Right ventricle myocardium inferior (tissue), 1 donor: Measurements from ENCODE around the gene DPP10. TPM values are rescaled to one million over a fixed set of nuclear protein-coding genes. Genes with fewer than 3 reads are reported as not detected.

Source experiments
- ATAC-seq: fragments of 200-7000 bp; cut with Tn5 transposase; one replicate; pipeline ENCODE4 v1.9.1; 2020; ENCODE audit warnings: mild to moderate bottlenecking, moderate library complexity
- DNase-seq: peaks from one replicate; pipeline ENCODE4 v3.0.0; 2021; ENCODE audit errors: missing footprints
- intact Hi-C: fragments of 100-400 bp; cut with DNase I; formaldehyde crosslinking; loops from one replicate; pipeline ENCODE4 v1.11.0; 2022
- total RNA-seq: library from RNA; stranded (reverse); fragmentation: NEBNext Ultra II Directional; extraction: Animal tissue kit (Norgen Biotek cat#: 25700); gene quantifications from one replicate; pipeline ENCODE4 v1.2.1, GENCODE V29; 2021
- donor health status: DM: no; HTN: yes; CAD: no; lungs with severe emphysema.

DPP10 gene
- total RNA-seq, 1 donor from 2014 or later = 0.05 TPM

DNA sequence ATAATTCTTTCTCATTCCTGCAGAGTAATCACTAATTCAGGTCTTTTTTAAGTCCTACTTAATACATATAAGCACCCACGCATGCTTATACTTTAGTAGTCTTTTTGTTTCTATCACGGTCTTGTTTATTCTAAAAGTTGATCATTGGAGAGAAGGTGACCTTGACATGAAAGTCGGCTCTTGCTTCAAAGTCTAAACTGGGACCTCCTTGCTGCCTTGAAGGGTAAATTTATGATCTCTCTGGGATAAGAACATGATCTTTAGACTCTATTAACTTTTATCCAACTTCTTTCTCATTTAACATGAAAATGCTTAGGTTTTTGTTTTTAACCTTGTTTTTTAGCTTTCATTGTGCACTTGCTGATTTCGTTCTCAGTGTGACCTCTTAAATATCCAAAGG is 792.3 kb downstream of the DPP10 start:
- no peak for ATAC-seq
- intact Hi-C loops = no loop called here
- DNase-seq = no peak

DNA sequence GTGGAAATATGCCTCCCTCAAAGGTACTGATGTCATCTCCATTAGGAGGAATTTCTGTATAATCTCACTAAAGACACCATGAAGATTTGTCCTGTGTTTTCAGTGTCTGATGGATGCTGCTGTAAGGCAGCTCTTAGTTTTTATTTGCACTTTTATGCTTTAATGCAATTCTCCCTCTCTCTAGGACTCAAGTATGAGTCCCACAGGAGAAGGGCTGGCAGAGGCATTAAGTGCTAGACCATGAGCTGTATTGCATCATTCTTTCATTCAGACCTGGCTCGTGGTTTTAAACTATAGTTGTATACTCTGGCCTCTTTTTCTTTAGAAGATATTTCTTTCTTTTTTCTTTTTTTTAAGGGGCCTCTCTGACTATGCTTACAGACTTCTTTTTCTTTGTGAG is 805.6 kb downstream of the DPP10 start:
- ATAC-seq (peak; percentile 48), DNase-seq (no peak)
- intact Hi-C loops = no loop called here

DNA sequence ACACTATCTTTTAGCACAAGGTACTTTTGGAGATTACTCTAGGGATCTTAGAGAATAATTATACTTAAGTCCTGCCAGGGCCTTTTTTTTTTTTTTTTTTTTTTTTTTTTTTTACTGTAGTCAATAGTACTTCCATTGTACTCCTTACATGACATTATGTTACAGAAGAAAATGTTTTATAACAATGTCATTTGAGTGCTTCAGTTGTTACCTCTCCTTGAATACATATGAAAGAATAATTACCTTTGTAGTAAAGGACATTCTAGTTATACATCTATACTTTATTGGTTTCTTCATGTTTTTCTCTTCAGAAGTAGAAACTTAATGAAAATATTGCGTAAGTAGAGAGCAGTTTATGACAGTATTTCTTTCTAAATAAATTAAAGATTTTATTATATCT is 834.9 kb downstream of the DPP10 start:
- ATAC-seq = no peak
- no peak for DNase-seq
- intact Hi-C loops = no loop called here

DNA sequence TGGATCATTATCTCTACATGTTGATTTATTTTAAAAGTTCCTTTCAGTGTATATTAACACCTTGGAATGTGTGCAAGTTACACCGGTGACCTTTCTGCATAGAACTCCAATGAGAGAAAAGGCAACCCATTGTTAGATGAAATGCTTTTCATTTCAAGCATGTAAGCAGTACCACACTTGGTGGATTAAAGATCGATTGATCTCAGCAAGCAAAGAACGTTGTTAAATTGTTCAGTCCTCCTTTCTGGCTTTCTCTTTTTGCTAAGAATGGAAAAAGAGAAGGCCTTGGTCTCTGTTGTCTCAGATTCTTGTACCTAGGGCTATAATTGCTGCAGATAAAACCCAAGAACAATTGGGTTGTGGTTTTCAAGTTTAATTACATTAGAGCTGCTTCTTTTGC is 843.0 kb downstream of the DPP10 start:
- DNase-seq (no peak), ATAC-seq (no peak)

DNA sequence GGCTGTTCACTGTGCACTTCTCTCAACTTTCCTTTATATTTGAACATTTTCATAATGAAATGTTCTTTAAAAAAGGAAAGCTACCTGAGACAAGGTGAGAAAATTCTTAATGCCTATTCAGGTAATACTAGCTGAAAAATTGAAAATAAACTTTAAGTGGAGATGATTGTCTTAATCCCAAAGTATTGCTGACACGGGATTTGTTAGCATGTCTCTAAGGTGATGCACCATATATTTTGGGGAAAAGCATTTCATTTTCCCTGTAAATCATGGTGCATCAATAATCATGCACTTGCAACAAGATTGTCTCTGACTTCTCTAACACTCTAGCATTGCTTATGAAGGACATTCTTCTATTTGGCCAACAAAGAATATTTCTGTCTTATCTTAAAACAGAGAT is 848.0 kb downstream of the DPP10 start:
- ATAC-seq (no peak), DNase-seq (no peak)
- intact Hi-C loops = no loop called here

More for the DNA sequence above, 843.0 kb downstream of the DPP10 start:
- intact Hi-C loops = no loop called here

DNA sequence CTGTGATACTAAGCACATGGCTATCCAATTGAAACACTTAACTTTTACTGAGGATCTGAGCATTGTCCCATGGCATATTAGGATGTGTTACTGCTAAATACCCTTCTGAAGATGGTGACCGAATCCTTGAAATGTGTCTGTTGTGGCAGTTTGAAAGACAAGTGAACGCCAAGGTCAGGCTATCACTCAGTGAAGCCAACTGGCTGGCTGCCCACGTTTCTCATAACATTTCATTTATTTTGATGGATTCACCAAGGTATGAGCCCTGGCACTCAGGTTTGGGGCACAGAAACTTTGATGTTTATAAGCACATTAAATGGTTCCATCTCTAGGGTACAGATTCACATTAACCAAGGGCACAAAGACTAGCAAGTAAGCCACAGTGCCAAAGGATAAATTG is 850.3 kb downstream of the DPP10 start:
- DNase-seq = no peak
- ATAC-seq = no peak
- intact Hi-C loops = no loop called here

DNA sequence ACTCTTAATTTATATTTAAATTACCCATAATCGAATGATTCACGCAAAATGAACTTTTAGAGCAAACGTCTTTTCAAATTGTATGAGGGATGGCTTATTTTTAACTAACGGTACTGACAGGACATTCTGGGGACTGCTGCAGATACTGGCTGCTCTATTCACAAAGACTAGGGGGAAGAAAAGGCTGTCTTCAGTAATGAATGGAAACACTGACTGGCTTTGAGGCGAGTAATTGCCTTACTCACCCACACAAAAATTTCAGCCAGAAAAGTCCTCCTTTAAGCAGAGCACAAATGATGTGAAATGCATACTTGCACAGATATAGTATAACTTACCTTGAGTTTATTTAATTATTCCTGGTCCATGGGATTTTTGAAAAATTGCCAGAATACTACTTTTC is 852.6 kb downstream of the DPP10 start:
- intact Hi-C loops = no loop called here
- DNase-seq (no peak), ATAC-seq (no peak)

DNA sequence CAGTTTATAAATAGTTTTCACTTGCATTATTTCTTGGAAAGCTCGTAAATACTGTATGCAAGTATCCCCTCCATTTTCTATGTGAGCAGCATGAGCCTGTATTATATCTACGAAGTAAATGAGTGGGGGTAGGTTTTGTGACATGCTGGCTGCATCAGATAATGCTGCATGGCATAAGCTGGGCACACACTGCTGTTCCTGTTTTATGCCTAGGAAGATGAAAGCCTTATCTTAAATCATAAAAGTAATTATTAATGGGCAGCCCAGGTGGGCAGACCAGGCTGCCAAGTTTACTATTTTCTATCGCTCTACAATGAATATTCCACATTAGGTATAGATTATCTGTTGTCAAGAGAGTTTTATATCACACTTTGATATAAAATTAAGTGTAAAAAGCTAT is 854.6 kb downstream of the DPP10 start:
- no peak for DNase-seq
- intact Hi-C loops = no loop called here
- ATAC-seq = no peak

DNA sequence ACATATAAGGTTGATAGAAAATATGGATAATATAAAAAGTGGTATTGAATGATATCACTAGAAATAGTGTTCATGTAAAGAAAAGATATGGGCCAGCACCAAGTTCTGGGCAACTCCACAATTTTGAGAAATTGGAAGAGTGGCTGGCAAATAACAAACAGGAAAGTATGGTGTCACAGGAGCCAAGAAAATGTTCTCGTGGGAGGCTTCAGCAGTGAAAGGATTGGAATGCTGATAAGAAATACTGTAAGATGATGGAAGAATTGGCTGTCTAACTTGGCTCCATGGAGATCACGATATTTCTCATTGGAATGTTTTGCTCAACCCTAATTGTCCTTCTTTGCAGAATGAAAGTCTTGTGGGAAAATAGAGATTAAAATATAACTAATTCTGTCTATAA is 856.8 kb downstream of the DPP10 start:
- intact Hi-C loops = no loop called here
- ATAC-seq = no peak
- DNase-seq = no peak

DNA sequence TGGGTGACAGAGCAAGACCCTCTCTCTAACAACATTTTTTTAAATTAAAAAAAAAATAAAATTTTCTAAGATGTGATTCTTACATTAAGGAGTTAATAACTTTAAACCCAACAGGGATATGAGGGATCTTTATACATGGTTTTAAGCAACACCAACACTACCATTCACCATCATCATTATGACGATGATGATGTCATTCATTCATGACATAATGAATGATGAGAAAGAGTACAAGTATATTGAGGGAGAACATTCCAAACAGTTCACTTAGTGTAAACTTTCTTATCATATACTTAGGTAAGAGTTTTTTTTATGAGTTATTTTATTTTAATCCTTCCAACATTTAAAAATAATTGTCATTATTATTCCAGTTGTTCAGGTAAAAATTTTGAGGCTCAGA is 863.3 kb downstream of the DPP10 start:
- ATAC-seq (no peak), DNase-seq (no peak)
- intact Hi-C loops = no loop called here

DNA sequence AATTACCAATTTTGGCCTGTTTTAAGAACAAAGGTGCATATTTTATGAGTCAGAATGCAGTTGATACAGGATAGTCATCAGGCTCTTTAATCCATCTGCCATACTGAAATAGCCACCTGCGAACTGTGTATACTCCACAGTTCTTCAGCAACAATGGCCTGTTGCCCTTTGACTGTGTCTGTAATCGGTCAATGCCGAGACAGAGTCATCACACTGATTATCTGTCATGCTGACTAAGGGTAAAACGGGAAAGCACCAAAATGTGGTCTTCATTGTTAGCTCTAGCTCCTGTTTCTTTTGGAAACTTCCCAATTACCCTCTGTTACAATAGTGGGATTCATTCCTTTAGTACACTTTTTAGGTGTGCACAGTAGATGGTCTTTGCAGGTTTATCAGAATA is 871.7 kb downstream of the DPP10 start:
- DNase-seq (no peak), ATAC-seq (no peak)
- intact Hi-C loops = no loop called here

DNA sequence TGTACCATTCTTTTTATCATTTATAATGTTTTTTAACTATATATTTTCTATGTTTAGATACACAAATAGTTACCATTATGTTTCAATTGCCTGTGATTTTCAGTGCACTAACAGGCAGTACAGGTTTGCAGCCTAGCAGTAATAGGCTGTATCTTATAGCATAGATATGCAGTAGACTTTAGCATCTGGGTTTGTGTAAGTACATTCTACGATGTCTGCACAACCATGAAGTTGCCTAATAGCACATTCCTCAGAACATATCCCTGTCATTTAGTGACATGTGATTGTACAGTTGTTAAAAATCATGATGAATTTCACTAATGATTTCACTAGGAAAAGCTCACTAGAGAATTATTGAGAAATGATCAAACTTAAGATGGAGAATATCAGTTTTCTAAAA is 884.6 kb downstream of the DPP10 start:
- ATAC-seq = no peak
- no peak for DNase-seq
- intact Hi-C loops = no loop called here

DNA sequence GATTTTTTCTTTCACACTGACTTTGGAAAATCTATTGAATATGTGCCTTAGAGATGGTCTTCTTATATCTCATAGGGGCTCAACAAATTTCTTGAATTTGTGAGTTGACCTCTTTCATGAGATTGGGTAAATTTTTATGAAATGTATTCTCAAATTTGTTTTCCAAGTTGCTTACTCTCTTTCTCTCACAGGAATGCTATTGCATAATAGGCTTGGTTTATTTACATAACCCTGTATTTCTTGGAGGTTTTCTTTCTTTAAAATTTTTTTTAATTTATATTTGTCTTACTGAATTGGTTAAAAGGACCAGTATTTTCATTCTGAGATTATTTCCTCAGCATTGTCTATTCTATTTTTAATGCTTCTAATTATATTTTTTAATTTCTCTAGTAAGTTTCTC is 917.1 kb downstream of the DPP10 start:
- intact Hi-C loops = no loop called here

DNA sequence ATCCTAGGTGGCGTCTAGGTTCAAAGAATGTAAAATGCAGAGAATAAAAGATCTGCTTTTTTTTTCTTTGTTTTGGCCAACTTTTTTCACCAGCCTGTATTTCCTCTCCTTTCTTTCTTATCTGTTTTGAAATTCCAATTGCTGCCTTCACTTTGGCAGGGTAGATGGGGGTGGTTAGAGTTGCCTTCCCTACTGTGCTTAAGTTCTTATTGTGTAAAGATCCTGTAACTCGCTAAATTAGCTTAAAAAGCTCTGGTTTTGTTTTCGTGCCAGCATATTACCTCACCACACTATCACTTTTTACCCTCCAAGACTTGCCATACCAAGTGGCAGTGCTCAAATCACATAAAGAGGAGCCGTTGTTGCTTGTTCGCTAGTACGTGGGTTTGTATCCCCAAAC is 921.7 kb downstream of the DPP10 start:
- intact Hi-C loops = no loop called here
- ATAC-seq = no peak
- no peak for DNase-seq

More for the DNA sequence above, 917.1 kb downstream of the DPP10 start:
- DNase-seq (no peak), ATAC-seq (no peak)

DNA sequence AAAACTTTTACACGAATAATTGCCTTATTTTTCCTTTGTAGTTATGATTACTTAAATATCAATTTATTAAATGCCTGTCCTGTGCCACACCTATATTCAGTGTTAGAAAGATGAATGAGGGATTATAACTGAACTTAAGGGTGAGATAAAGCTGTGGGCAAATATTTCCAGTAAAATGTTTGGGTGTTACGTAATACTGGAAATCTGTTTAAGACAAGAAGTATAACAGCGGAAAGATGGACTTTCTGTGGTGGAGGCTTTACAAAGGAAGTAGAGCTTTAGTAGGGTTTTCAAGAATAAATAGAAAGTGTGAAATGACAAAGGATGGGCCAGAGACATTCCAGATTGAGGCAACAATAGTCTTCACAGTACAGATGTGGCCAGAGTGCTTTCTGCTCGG is 927.0 kb downstream of the DPP10 start:
- no peak for ATAC-seq
- intact Hi-C loops = no loop called here

DNA sequence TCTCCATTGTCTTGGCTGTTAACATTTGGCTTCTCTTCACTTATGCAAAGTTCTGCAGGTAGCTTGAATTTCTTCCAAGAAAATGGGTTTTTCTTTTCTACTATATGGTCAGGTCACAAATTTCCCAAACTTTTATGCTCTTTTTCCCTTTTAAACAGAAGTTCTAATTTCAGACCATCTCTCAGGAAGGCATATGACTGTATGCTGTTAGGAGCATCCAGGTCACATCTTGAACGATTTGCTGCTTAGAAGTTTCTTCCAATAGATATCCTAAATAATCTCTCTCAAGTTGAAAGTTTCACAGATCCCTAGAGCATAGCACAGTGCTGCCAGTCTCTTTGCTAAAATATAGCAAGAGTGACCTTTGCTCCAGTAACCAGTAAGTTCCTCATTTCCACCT is 932.5 kb downstream of the DPP10 start:
- ATAC-seq (no peak), DNase-seq (no peak)
- intact Hi-C loops = no loop called here

More for the DNA sequence above, 927.0 kb downstream of the DPP10 start:
- DNase-seq = no peak

DNA sequence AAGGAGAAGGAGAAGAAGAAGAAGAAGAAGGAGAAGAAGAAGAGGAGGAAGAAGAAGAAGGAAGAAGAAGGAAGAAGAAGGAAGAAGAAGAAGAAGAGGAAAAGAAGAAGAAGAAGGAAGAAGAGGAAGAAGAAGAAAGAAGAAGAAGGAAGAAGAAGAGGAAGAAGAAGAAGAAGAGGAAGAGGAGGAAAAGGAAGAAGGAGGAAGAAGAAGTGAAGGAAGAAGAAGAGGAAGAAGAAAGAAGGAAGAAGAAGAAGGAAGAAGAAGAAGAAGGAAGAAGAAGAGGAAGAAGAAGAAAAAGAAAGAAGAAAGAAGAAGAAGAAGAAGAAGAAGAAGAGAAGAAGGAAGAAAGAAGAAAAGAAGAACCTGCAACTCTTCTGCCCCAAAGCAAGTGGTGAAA is 942.0 kb downstream of the DPP10 start:
- intact Hi-C loops = no loop called here
- DNase-seq (no peak), ATAC-seq (no peak)

DNA sequence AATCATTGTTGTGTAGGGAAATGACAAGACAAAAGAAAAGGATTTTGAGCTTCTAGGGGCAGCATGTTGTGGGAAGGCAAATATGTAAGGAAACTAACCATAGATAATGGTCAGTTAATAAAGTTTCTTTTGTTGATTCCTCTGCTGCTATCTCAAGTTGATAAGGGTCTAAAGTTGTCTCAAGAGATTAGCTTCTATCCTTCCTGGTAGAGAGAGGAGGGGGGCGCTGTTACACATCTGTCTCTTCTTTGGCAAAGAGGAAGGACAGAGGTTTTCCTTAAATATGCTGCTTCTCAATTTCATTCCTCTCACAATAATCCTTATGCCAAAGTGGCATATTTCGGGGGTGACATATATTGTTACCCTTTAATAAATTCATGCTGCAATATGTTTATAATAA is 944.0 kb downstream of the DPP10 start:
- intact Hi-C loops = no loop called here
- ATAC-seq (no peak), DNase-seq (no peak)

DNA sequence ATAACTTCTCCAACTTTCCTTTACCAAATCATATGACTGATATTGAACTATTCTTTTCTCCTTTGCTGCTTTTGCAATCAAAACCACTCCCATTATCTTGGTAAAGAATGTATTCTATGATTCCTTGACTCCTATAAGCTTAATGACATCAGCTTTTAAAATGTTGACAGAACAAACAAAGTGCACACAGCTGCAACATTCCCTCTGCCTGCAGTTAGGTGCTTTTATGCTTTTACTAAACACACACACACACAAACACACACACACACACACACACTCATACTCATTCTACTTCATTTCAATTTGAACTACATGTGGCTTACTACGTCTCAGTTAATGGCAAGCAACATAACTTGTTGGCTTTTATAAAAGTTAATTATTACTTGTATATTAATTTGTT is 946.6 kb downstream of the DPP10 start:
- no peak for DNase-seq
- intact Hi-C loops = no loop called here
- ATAC-seq = no peak

DNA sequence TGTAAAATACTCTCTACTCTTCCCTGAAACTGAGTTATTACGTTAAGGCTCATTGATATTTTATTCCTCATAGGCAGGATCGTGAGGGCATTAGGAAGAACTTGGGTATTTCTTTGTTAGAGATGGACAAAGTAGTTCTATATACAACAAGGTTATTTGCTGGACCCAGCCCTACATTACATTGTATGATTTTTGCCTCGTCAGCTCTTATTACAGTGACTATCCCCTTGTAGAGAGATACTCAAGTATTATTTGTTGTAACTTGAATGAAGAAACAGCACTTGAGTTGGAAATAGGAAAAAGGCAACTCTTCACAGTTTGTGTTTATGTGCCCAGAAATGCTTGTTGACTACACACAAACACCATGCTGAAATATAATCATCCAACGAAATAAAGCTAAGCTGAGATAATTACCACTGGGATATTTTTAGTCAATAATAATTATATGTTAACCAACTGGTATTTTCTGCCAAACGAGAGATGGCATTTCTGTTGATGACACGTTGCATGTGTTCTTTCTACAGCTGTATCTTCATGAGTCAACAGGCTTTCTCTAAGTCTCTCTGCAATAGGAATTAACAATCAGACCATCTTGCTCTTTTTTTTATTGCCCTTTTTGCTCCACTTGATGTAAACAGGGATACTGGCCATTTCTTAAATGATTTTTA is 947.6 kb downstream of the DPP10 start:
- DNase-seq (no peak), ATAC-seq (no peak)
- intact Hi-C loops = no loop called here

DNA sequence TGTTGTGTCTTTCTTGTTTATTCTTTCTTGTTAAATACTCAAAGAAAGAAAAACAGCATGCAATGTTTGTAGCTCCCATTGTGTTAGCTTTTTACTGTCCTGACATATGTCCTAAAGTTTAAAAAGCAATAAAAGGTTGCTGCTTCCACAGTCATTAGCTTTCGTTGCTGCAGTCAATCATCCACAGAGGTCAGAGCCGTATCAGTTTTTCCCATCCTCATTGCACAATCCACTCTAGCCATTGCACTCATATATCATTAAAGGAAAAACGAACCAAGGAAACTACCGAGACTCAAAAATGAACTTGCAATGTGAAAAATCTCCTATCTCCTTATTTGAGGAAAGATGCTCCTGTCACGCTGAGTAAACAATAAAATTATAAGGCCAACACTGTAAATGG is 954.1 kb downstream of the DPP10 start:
- no peak for ATAC-seq
- no peak for DNase-seq
- intact Hi-C loops = no loop called here
